ENCODE results near the gene UNC5C. TPM values are rescaled to one million over a fixed set of nuclear protein-coding genes. Genes with fewer than 3 reads are reported as not detected.

UNC5C gene
- total and polyA plus RNA-seq, 9 donors = 0.45 to 1.3 (median 0.80) TPM

DNA sequence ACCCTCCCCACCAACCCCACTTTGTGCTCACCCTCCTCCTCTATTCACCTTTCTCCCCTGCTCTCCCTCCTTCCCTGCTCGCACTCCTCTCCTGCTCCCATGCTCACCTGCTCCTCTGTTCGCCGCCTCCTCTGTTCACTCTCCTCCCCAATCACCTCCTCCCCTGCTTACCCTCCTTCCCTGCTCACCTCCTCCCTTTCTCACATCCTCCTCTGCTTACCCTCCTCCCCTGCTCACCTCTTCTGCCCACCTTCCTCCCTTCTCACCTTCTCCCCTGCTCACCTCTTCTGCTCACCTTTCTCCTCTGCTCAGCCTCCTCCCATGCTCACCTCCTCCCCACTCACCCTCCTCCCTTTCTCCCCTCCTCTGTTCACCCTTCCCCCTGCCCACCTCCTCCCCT lies 357.2 kb downstream of the UNC5C start:
- 82% methylated on average over 3 of the region's 3 CpGs for WGBS (ENCODE audit: insufficient coverage)
- Histone ChIP-seq H3K27me3 (ENCODE audit: control insufficient read depth, insufficient read depth, low read length) (no peaks in the 10 kb centered on the region), H3K36me3 (ENCODE audit: control insufficient read depth, insufficient read depth, low read length) (no peaks in the 10 kb centered on the region), H3K27ac (ENCODE audit: low read length) (no peak overlapping the region), H3K9me3 (replicated peaks; ENCODE audit: control insufficient read depth, low read depth, low read length) (no peaks in the 10 kb centered on the region), H3K4me1 (ENCODE audit: control insufficient read depth, insufficient read depth, low read length) (peaks cover 11% of the 10 kb centered on the region), H3K4me3 (ENCODE audit: low read length) (no peak overlapping the region)
- no peak for DNase-seq

DNA sequence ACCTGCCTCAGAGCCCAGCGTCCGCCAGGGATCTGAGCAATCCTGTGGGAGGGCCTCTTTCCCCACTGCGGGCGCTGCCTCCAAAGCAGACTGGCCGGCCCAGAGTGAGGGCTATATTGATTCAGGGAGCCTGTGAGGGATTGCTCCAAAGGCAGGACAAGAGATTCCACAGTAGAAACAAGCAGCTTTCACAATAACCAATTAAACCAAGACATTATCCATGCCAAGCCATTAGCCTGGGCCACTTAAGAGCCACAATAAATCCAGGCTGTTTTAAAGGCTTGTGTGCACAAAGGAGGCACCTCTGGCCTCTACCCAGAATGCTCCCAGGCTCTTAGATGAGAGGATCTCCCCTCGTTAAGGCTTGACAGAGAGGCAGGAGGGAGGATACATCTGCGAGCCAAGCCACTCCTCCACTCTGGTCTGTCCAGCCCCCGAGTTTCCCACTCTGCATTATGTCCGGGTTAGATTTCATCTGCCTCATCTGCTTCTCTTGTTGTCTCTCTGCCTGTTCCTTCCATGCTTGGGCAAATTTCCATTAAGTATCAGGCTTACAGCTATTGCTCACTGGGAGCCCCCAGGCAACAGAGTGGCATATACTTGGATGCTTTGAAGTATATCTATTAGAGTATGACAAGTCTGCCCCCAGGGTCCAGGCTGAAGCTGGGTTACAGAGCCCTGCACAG lies 357.9 kb downstream of the UNC5C start:
- 0% methylated on average over 2 of the region's 9 CpGs for WGBS (ENCODE audit: insufficient coverage)
- Histone ChIP-seq H3K27ac (ENCODE audit: low read length) (no peak overlapping the region), H3K4me3 (ENCODE audit: low read length) (no peak overlapping the region), H3K27me3 (ENCODE audit: control insufficient read depth, insufficient read depth, low read length) (no peaks in the 10 kb centered on the region), H3K4me1 (ENCODE audit: control insufficient read depth, insufficient read depth, low read length) (peaks cover 11% of the 10 kb centered on the region), H3K36me3 (ENCODE audit: control insufficient read depth, insufficient read depth, low read length) (no peaks in the 10 kb centered on the region), H3K9me3 (replicated peaks; ENCODE audit: control insufficient read depth, low read depth, low read length) (no peaks in the 10 kb centered on the region)
- DNase-seq = peak; percentile 51

DNA sequence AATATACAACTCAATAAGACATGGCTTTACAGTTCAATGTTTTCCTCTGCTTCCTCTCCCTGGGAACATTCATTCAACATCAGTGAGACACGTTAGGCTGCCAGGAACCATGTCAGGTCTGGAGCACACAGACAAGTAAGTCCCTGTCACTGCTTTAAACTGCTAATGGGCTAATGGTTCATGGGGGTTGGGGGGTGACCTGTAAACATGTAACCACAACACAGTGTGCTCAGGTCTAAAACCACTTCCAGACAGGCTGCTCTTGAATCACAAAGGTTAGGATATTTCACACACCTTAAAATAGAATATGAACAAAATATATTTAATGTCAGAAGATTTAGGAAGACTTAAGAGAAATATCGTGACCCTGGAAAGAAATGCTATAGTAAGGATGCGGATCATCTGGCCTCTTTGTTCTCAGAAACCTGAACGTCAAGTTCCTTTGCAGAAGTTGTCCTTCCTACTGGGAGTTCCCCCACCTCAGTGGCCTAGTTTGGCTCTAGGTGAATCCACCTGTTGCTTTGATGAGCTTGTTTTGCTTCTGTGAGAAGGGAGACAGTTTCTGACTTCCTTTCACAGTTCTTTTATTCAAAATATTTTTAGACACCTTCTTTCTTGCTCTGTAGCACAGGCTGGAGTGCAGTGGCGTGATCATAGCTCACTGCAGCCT lies 359.9 kb downstream of the UNC5C start:
- 75% methylated on average over 2 of the region's 5 CpGs for WGBS (ENCODE audit: insufficient coverage)
- Histone ChIP-seq H3K36me3 (ENCODE audit: control insufficient read depth, insufficient read depth, low read length) (no peaks in the 10 kb centered on the region), H3K4me1 (ENCODE audit: control insufficient read depth, insufficient read depth, low read length) (peaks cover 8% of the 10 kb centered on the region), H3K4me3 (ENCODE audit: low read length) (no peak overlapping the region), H3K9me3 (replicated peaks; ENCODE audit: control insufficient read depth, low read depth, low read length) (no peaks in the 10 kb centered on the region), H3K27ac (ENCODE audit: low read length) (no peak overlapping the region), H3K27me3 (ENCODE audit: control insufficient read depth, insufficient read depth, low read length) (no peaks in the 10 kb centered on the region)
- DNase-seq = no peak

DNA sequence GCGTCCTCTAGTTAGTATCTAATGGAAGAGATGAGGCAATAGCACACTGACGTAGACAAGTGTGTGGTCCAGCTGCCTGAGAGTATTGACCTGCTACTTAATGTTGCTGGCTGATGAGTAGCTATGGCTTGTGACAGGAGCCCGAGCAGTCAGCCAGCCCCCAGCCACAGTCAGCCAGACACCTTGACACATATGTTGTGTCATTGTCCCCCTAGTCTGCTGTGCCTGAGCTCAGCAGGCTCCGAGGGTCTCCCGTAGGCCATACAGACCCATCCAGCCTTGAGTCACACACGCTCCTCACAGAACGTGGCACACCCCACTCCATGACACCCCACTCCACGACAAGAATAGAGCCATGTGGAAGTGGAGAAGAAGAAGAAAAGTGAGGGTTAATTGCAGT lies 362.1 kb downstream of the UNC5C start:
- DNase-seq = no peak
- no peaks in the 10 kb centered on the region for H3K9me3 ChIP-seq (replicated peaks; ENCODE audit: control insufficient read depth, low read depth, low read length)
- no peak overlapping the region for H3K4me3 ChIP-seq (ENCODE audit: low read length)
- no peaks in the 10 kb centered on the region for H3K4me1 ChIP-seq (ENCODE audit: control insufficient read depth, insufficient read depth, low read length)
- H3K36me3 ChIP-seq (ENCODE audit: control insufficient read depth, insufficient read depth, low read length) = no peaks in the 10 kb centered on the region
- no peaks in the 10 kb centered on the region for H3K27me3 ChIP-seq (ENCODE audit: control insufficient read depth, insufficient read depth, low read length)
- no peak overlapping the region for H3K27ac ChIP-seq (ENCODE audit: low read length)
- 77% methylated on average over 3 of the region's 8 CpGs for WGBS (ENCODE audit: insufficient coverage)

DNA sequence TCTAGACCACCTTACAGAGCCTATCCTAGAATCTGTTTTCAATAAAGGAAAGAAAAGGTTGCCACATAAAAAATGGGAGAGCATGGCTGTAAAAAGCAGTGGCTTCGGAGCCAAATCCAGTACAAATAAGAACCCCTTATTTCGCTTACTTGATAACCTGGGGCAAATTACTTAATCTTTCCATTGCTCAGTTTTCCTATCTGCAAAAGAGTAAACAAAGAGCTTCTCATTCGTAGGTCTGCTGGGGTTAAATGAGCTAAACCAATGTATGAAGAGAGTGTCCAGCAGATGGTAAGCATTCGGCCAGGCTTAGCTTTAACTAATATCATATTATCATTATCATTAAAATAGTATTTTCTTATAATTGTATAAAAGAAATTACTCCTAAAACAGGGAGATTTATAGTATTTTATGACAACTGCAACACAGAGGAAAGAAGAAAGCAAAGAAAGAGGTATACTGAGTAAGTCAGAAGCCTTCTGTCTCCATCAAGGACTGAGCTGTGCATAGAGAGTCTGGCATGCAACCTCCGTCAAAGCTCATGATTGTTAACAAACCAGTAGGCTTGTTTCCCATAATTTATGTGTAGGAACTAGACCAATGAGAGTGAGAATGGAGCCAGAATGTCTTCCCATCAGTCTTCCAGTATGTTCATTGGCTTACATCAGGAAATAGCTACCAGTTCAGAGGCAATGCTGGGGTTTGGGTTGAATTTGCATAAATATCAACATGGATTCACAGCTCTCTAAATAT lies 364.9 kb downstream of the UNC5C start:
- no peaks in the 10 kb centered on the region for H3K9me3 ChIP-seq (replicated peaks; ENCODE audit: control insufficient read depth, low read depth, low read length)
- DNase-seq = no peak
- H3K27ac ChIP-seq (ENCODE audit: low read length) = no peak overlapping the region
- no peak overlapping the region for H3K4me3 ChIP-seq (ENCODE audit: low read length)
- H3K27me3 ChIP-seq (ENCODE audit: control insufficient read depth, insufficient read depth, low read length) = no peaks in the 10 kb centered on the region
- H3K36me3 ChIP-seq (ENCODE audit: control insufficient read depth, insufficient read depth, low read length) = no peaks in the 10 kb centered on the region
- no CpG with 5 or more reads among the region's 5 CpGs for WGBS (ENCODE audit: insufficient coverage)
- no peaks in the 10 kb centered on the region for H3K4me1 ChIP-seq (ENCODE audit: control insufficient read depth, insufficient read depth, low read length)

DNA sequence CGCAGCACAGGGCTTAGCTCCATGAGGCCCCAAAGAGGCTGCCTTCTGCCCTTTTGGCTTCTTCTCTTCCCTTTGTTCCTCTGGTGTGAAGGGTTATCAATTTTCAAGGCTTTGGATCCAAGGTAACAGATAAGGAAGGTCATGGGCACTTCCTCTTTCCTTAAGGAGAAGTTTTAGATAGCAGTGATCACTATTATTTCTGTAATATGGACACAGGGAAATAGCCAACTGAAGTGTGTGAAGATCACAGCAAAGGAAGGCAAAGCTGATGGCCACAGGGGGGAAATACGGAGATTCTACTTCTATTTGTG lies 366.8 kb downstream of the UNC5C start:
- Histone ChIP-seq H3K27ac (ENCODE audit: low read length) (no peak overlapping the region), H3K9me3 (replicated peaks; ENCODE audit: control insufficient read depth, low read depth, low read length) (no peaks in the 10 kb centered on the region), H3K36me3 (ENCODE audit: control insufficient read depth, insufficient read depth, low read length) (no peaks in the 10 kb centered on the region), H3K27me3 (ENCODE audit: control insufficient read depth, insufficient read depth, low read length) (no peaks in the 10 kb centered on the region), H3K4me3 (ENCODE audit: low read length) (no peak overlapping the region), H3K4me1 (ENCODE audit: control insufficient read depth, insufficient read depth, low read length) (no peaks in the 10 kb centered on the region)
- WGBS (ENCODE audit: insufficient coverage) = no CpG with 5 or more reads among the region's 2 CpGs
- no peak for DNase-seq

DNA sequence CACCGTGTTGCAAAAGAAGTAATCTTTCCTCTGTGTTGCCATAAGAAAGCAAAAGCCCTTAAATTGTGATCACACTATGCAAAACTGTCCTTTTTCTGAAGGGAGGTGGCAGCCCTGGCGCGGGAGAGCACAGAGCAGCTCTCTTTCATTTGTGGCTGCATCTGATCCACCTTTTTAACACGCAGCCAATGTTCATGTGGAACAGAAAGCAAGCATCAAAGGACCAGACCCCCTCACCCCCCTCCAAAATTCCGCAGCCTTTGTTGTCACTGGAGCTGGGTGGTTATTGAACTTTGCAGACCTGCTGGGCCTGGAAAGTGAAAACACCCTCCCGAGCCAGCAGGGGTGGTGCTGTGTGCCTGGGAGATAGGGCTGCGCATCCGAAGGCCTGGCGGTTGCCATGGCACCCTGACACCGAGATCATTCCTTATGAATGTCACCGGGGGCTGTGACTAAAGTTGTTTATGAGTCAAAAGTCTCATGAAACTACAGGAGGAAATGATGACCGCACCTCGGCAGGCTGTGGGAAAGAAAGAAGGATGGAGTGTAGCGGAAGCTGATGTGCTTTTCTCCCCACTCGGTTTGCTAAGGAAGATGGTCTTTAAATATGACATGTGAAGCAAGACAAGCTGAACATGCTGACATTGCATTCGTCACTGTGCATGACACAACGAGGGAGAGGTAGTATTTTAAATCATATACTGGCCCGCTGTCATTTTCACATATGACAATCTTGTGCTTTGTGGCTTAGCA lies 367.4 kb downstream of the UNC5C start:
- 40% methylated on average over 14 of the region's 18 CpGs for WGBS (ENCODE audit: insufficient coverage)
- Histone ChIP-seq H3K36me3 (ENCODE audit: control insufficient read depth, insufficient read depth, low read length) (no peaks in the 10 kb centered on the region), H3K9me3 (replicated peaks; ENCODE audit: control insufficient read depth, low read depth, low read length) (no peaks in the 10 kb centered on the region), H3K4me3 (ENCODE audit: low read length) (no peak overlapping the region), H3K27ac (ENCODE audit: low read length) (no peak overlapping the region), H3K27me3 (ENCODE audit: control insufficient read depth, insufficient read depth, low read length) (no peaks in the 10 kb centered on the region), H3K4me1 (ENCODE audit: control insufficient read depth, insufficient read depth, low read length) (no peaks in the 10 kb centered on the region)
- DNase-seq = no peak

DNA sequence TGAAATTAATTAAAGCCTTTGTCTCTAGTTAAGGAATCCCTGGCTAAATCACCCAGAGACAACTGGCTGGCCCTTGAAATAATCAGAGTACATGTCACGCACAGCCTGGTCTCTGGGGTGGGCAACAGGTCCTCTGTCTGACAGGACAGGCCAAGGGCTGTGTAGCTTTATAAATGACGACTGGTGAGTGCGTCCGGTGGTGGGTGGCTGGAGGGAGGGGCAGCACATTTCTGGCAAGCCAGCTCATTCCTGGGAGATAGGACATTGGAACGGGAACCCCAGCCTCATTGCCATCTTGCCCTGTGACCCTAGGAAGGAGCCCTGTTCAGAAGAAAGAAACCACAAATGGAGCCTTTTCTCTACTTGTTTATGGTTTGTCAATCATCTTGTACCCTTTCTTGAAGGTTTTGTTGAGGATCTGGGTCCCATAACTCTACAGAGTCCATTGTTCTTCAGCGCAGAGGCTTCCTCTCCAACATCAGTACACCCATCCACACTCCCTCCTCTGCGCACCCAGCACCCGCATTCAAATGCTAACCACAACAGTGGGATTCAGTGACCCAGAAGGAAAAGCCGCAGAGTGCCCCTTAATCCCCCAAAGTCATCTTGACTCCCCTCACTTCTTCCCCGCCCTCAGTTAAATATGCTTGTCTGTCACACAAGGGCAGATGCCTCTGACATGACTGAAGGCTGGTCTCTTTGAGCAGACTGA lies 368.1 kb downstream of the UNC5C start:
- Histone ChIP-seq H3K4me3 (ENCODE audit: low read length) (no peak overlapping the region), H3K4me1 (ENCODE audit: control insufficient read depth, insufficient read depth, low read length) (no peaks in the 10 kb centered on the region), H3K36me3 (ENCODE audit: control insufficient read depth, insufficient read depth, low read length) (no peaks in the 10 kb centered on the region), H3K27ac (ENCODE audit: low read length) (no peak overlapping the region), H3K9me3 (replicated peaks; ENCODE audit: control insufficient read depth, low read depth, low read length) (no peaks in the 10 kb centered on the region), H3K27me3 (ENCODE audit: control insufficient read depth, insufficient read depth, low read length) (no peaks in the 10 kb centered on the region)
- 73% methylated on average over 7 of the region's 10 CpGs for WGBS (ENCODE audit: insufficient coverage)
- DNase-seq = no peak

DNA sequence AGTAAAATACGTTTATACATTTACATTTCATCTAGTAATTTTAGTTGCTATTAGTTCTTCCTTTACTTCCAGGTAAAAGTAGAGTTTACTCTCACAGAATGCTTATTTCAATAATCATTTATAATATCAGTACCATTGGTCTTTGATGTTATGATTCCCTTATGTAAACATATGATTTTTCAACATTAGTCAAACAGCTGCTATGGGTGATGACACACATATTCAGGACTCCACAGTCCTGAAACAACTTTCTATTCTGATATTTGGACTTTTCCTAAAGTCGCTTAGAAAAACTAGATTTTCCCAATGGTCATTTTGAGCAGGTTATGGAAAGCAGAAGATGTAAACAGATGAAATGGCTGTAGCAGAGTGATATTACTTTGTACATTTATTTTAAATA lies 369.8 kb downstream of the UNC5C start:
- Histone ChIP-seq H3K4me3 (ENCODE audit: low read length) (no peak overlapping the region), H3K27me3 (ENCODE audit: control insufficient read depth, insufficient read depth, low read length) (no peaks in the 10 kb centered on the region), H3K27ac (ENCODE audit: low read length) (no peak overlapping the region), H3K9me3 (replicated peaks; ENCODE audit: control insufficient read depth, low read depth, low read length) (no peaks in the 10 kb centered on the region), H3K36me3 (ENCODE audit: control insufficient read depth, insufficient read depth, low read length) (no peaks in the 10 kb centered on the region), H3K4me1 (ENCODE audit: control insufficient read depth, insufficient read depth, low read length) (no peaks in the 10 kb centered on the region)
- no peak for DNase-seq
- no CpG with 5 or more reads among the region's 2 CpGs for WGBS (ENCODE audit: insufficient coverage)

All from muscle of leg (tissue), 11 donors.